ENCODE data around the gene EIF1.

EIF1 gene

GRCh38 chr17:41725134-41725533 is 36.4 kb downstream of the EIF1 start:
- H3K4me3 ChIP-seq (ENCODE audit: low read depth, low read length), result no peak overlapping the region
- no peak for DNase-seq (ENCODE audit: low read depth)

GRCh38 chr17:41728056-41728455 is 39.4 kb downstream of the EIF1 start:
- no peak overlapping the region for H3K4me3 ChIP-seq (ENCODE audit: low read depth, low read length)
- no peak for DNase-seq (ENCODE audit: low read depth)

DNA sequence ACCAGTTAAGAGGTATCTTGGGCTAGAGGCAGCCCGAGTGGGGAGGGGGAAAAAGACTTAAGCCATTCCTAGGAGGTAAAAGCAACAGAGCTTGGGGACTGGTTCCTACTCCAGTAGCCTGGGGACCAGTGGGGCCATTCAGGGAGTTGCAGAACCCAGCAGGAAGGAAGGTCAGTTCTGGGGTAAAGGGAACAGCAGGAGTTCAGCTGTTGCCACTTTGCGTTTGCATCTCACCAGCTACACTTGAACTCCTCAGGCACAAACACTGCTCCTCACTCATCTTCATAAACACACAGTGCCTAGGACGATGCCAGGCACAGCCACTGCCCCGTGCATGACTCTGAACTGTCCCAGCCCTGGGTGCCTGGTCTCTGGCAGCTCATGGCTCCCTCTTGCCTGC is 41.8 kb downstream of the EIF1 start:
- H3K4me3 ChIP-seq (ENCODE audit: low read depth, low read length), result no peak overlapping the region

DNA sequence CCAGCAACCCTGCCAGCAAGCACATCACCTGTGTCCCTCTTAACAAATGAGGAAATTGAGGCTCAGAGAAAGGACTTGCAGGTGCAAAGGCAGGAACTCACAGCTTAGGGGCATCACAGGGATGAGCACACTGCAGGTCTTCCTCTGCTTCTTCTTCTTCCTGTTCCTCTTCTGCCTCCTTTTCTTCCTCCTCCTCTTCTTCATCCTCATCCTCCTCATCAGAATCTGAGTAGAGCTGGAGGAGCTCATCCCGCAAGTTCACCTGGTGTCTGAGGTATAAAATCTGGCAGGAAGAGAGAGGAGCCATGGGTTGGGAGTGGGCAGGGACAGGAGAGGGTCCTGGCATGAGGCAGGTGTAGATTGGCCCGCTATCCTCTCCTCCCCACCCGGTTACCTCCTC is 43.2 kb downstream of the EIF1 start:
- no peak overlapping the region for H3K4me3 ChIP-seq (ENCODE audit: low read depth, low read length)
- no peak for DNase-seq (ENCODE audit: low read depth)

More for the DNA sequence above, 41.8 kb downstream of the EIF1 start:
- DNase-seq (ENCODE audit: low read depth), result no peak

DNA sequence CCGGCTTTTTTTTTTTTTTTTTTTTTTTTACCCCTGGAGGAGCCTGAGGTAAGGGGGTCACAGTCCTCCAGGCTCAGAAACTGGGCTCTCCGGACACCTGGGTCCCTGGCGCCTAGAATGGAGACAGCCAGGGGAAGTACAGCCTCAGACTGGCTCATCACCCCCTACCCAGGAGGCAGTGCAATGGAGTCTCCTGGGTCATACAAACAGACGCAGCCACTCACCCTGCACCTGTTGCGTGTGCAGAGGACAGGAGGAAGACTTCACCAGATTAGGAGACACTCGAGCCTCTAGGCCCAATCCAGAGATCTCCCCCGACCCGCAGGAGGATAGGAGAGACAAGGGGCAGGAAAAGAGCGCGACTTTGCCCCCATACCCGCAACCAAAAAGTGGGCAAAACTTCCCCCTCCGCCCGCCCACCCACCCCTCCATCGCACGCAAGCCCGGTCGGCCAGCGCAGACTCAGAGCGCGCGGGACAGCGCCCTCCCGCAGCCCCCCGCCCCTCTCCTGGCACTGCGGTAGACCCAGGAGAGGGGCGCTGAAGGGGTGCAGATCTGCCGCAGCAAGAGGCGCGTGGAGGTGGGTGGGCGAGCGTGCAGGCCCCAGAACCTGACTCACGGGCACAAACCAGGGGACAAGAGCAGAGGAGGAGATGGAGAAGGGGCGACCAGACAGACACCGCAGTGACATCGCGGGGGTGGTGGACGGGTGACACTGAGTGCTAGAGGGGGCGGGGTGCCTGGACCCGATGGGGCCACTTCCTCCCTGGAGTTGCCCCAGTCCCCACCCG is 44.9 kb downstream of the EIF1 start:
- no peak for DNase-seq (ENCODE audit: low read depth)
- no peak overlapping the region for H3K4me3 ChIP-seq (ENCODE audit: low read depth, low read length)

DNA sequence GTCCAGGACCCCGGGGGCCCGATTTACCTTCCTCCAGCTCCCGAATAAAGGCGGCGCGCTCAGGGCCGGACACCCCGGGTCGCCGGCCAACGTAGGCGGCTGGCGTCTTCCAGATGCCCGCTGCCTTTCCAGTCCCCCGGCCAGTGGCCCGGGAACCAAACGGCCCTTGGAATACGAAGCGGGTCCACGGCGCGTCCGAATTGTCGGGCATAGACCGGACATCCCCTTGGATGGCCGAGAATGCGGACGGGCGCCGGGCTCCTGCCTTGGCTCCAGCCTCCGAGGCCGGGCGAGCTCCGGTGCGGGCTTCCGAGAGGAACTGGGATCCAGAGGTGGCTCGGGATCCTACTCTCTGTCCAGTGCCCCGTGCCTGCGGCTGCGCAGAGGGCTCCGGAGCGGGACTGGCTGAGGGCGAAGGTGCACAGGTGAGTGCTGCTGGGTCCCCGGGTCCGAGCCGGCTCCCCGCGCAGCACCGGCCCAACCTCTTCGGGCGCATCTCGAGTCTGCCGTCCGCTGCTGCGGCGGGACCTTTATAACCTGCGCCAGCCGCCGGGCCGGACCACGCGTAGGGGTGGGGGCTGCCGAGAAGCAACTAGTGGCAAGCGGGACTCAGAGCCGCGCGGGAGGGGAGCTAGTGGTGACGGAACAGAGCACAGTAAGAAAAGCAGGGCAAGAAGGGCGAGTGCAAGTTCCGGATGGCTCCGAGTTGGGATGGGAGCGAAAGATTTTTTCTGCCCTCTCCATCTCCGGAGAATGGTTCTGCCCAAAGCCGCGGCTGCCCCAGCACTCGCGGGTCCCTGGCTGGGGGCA is 45.7 kb downstream of the EIF1 start, which contains the start of gene HAP1:
TSS of gene HAP1 (minus strand) at position 505 of the 810 bp plus-strand sequence. CDS start at position 496, 9 bp downstream.
- DNase-seq (ENCODE audit: low read depth), result no peak
- peak within 1 kb of the TSS; percentile 37 for H3K4me3 ChIP-seq (ENCODE audit: low read depth, low read length)

GRCh38 chr17:41734949-41735313 is 46.2 kb downstream of the EIF1 start:
- DNase-seq (ENCODE audit: low read depth), result no peak
- peak overlapping the region; percentile 37 for H3K4me3 ChIP-seq (ENCODE audit: low read depth, low read length)

DNA sequence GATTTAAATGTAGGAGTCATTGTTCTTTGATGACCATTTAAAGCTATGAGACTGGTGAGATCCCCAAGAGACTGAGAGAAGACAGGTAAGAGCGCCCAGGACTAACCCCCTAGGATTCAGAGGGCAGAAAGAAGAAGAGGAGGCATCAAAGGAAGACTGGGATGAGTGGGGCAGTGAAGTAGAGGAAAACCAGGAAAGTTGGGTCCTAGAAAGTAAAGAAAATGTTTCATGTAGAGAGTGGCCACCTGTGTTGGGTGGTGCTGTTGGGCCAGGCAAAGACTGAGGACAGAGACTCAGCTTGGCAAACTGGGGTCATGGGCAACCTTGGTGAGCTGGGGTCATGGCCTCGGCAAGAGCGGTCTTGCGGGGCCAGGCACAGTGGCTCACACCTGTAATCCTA is 47.1 kb downstream of the EIF1 start:
- DNase-seq (ENCODE audit: low read depth), result no peak
- no peak overlapping the region for H3K4me3 ChIP-seq (ENCODE audit: low read depth, low read length)

- no peak for DNase-seq (ENCODE audit: low read depth)
- H3K4me3 ChIP-seq (ENCODE audit: low read depth, low read length), result no peak overlapping the region
Measured at GRCh38 chr17:41736983-41737679, 48.4 kb downstream of the EIF1 start.

DNA sequence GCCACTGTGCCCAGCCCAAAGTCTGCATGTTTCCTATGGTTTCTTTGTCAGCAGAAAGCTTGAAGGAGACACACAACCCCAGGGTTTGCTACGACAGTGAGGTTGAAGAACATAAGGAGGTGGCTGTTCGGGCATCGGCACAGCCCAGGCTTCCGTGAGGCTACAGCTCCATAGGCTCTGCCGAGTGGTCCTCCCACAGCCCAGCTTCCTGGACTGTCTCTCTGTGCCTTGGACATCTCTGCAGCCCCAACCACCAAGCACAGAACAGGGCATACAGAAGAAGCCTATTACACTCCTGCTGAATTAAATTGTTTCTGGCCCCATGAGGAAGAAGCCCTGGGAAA is 49.0 kb downstream of the EIF1 start:
- H3K4me3 ChIP-seq (ENCODE audit: low read depth, low read length), result no peak overlapping the region
- no peak for DNase-seq (ENCODE audit: low read depth)

DNA sequence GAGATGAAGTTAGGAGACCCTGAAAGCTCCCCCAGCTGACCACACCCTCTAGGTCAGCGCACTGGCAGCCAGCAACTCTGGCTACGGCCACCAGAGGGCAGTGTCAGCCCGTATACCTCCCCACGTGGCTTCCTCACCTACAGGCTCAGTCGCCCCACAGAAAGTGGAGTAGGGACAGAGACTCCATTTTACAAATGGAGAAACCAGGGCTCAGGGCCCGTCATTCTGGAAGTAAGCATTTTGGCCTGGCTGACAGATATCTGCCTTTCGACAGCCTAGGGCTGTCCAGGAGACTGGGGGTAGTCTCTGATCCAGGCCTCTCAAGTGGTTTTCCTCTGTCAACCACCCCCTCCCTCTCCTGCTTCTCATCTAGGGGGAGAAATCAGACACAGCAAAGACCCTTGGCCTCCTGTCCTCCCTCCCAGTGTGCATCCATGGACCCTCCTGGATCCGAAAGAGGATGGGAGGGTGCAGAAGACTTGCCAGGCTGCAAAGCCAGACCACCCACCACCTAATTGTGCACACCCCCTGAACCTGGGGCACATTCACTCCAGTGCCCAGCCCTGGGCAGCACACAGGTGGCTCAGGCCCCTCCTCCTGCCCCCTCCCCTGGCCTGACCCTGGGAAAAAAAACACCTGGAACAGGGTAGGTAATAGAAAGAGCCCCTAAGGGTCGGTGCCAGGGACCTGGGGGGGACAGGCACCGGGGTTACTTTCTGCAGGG is 49.6 kb downstream of the EIF1 start:
- H3K4me3 ChIP-seq (ENCODE audit: low read depth, low read length), result no peak overlapping the region
- peak; percentile 8 for DNase-seq (ENCODE audit: low read depth)

DNA sequence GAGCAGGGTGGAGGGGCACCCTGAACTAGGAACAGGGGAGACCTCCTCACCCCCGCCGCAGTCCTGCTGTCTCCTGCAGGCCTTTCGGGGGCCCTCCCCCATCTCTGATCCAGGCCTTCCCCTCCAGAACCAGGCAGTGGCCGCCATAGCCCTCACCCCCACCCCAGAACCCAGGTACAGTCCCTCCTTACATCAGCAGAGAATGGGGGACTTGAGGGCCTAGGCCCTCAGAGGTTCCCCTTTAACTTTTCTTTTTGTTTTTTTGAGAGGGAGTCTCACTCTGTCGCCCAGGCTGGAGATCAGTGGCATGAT is 50.1 kb downstream of the EIF1 start:
- DNase-seq (ENCODE audit: low read depth), result no peak
- no peak overlapping the region for H3K4me3 ChIP-seq (ENCODE audit: low read depth, low read length)

DNA sequence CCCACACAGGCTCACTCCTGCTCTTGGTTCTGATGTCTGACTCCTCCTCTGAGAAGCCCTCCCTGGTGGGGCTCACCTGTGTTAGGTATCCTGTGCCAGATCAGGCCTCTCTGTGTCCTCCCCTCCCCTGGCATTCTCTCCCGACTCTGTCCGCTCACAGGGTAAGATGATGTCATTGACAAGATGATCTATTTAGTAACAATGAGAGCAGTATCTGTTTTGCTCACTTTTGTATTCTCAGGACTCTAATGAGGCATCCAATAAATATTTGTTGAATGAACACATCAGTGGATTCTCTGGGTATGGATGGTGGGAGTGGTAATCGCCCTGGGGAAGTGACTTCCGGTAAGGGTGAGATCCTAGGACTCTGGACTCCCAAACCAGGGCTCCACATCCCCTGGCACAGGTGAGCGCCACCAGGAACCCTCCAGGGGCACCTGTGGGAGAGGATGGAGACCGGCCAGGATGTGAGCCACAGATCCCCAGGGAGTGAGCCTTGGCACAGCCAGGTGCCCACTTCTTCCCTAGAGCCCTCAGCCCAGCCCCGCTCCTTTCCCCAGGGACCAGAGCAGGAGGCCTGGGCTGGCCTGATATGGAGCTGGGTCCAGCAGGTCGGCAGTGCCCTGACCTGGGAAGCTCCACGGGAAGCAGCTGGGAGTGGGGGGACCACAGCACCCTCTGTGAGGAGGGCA is 51.1 kb downstream of the EIF1 start:
- DNase-seq (ENCODE audit: low read depth), result no peak
- no peak overlapping the region for H3K4me3 ChIP-seq (ENCODE audit: low read depth, low read length)

- DNase-seq (ENCODE audit: low read depth), result no peak
- no peak overlapping the region for H3K4me3 ChIP-seq (ENCODE audit: low read depth, low read length)
Measured at GRCh38 chr17:41740506-41740905, 51.8 kb downstream of the EIF1 start.

- no peak for DNase-seq (ENCODE audit: low read depth)
- no peak overlapping the region for H3K4me3 ChIP-seq (ENCODE audit: low read depth, low read length)
Measured at GRCh38 chr17:41741709-41742108, 53.0 kb downstream of the EIF1 start.

Measured in skeletal muscle cell (primary cell).